ES-I3 (cell line): ENCODE results near the gene TBXA2R.

Experiments
- H3K36me3 ChIP-seq: 2 replicates; pipeline ENCODE4 v1.6.1; 2013; ENCODE audit warnings: mild to moderate bottlenecking, low read length, control low read depth, moderate library complexity; ENCODE audit not compliant: insufficient read depth
- H3K4me1 ChIP-seq: 2 replicates; pipeline ENCODE4 v1.6.1; 2013; ENCODE audit warnings: mild to moderate bottlenecking, control low read depth, low read length; ENCODE audit not compliant: insufficient read depth
- H3K9ac ChIP-seq: 2 replicates; pipeline ENCODE4 v1.6.1; 2013; ENCODE audit warnings: low read depth, mild to moderate bottlenecking, low read length, moderate library complexity
- H3K9me3 ChIP-seq: 2 replicates; pipeline ENCODE4 v1.6.1; 2013; ENCODE audit warnings: mild to moderate bottlenecking, low read length, moderate library complexity; ENCODE audit not compliant: control insufficient read depth, insufficient read depth

The TBXA2R gene

DNA sequence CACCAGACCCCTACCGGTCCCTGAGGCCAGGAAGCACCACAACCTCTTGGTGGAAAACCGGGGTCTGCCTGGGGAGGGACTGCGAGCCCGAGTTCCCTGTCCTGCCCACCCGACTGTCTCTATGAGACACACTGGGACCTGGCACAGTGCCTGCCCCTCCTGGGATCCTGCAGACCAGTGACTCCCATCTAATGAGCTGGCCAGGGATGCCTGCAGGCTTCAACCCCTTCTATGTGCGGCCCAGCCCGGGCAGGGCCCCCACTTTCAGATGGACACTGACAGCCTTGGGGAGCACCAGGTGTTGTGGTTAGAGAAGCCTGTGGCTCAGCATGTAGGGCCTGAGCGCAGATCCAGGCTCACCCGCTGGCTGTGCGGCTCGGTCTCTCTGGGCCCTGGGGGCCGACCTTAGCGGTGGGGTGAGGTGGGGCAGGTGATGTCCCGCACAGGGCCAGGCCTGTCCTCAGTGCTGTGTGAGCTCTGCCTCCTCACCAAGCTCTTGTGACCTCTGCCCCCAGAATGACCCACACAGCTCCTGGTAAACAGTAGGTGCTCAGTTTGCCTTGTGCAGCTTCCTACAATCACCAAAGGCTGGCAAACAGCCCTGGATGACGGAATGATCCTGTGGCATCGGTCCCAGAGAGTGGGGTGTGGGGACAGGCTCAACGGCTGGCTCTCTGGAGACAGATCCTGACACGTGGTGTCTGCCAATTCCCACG, 37.8 kb upstream of the TBXA2R start:
- Histone ChIP-seq H3K9me3 (no peaks in the 10 kb centered on the region), H3K4me1 (no peaks in the 10 kb centered on the region), H3K36me3 (no peaks in the 10 kb centered on the region; the same call in 1 of the 2 replicates), H3K9ac (no peak overlapping the region)

DNA sequence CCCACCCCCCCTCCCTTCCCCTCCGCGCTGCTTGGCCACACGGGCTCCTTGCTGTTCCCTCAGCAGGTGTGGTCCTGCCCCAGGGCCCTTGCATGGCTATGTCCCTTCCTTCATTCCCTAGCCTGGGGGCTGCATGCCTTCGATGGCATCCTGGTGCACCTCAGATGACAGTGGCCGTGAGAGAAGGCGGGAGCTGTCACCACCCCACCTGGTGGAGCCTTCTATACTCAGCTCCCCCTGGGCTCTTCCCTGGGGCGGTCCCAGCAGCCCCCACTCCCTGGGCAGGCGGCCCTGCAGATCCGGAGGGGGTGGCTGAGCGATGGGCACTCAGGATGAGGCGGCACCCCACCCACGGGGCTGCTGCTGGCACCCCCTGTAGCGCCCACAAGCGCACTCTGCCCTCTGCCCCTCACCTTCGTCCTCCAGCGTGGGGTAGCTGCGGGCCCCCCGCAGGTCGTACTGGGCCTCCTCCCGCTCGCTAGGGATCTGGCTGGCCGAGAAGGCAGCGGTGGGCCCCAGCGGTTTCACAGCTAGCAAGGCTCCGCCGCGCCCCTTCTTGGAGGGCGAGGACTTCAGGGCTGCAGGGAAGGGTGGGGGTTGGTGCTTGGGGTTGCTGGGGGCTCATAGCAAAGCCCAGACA, 37.1 kb upstream of the TBXA2R start:
- Histone ChIP-seq H3K36me3 (no peaks in the 10 kb centered on the region; the same call in 1 of the 2 replicates), H3K9ac (no peak overlapping the region), H3K4me1 (no peaks in the 10 kb centered on the region), H3K9me3 (no peaks in the 10 kb centered on the region)

DNA sequence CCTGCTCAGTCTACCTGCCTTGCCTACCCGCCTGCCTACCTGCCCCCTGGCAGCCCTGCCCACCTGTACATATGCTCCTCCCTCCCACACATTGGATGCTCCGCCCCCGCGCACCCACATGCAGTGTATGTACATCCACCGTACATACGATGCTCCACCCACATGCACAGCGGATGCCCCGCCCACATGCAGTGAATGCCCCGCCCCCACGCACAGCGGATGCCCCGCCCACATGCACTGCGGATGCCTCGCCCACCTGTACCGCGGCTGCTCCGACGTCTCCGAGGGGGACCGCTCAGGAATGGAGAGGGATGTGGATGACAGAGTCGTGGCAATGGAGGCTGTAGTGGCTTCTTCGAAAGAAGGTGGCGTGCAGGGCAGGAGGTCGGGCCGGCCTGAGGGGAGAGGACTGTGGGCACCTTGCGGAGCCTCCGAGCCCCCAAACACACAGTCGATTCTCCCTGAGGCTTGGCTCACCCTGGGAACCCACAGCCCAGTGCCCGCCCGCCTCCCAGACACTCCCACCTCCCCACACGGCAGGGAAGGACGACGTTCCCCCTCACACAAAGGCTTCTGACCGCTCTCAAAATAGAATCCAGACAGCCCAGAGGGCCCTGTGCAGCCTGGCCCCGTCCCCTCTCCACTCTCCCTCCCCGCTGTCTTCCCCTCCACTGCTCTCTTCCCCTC, 36.5 kb upstream of the TBXA2R start:
- no peaks in the 10 kb centered on the region; the same call in 1 of the 2 replicates for H3K36me3 ChIP-seq
- H3K4me1 ChIP-seq: no peaks in the 10 kb centered on the region
- peak overlapping the region; percentile 45; the same call in 1 of the 2 replicates for H3K9ac ChIP-seq
- no peaks in the 10 kb centered on the region for H3K9me3 ChIP-seq

DNA sequence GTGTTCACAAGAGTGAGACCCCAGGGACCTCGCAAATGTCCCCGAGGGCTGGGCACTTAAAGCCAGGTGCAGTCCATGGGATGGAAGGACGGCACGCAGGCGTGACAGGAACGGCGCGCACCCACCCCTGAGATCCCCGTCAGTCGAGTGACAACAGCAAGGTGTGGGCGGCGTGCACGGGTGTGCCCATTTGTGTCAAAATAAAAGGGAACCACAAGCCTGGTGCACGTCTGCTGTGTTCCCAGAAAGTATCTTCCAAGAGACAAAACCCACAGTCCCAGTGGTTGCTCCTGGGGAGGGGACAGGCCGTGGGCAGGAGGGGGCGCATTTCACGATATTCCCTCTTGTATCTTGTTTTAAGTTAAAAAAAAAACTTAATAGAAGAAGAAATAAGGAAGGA, 35.6 kb upstream of the TBXA2R start:
- Histone ChIP-seq H3K4me1 (no peaks in the 10 kb centered on the region), H3K9me3 (no peaks in the 10 kb centered on the region), H3K9ac (no peak overlapping the region)

DNA sequence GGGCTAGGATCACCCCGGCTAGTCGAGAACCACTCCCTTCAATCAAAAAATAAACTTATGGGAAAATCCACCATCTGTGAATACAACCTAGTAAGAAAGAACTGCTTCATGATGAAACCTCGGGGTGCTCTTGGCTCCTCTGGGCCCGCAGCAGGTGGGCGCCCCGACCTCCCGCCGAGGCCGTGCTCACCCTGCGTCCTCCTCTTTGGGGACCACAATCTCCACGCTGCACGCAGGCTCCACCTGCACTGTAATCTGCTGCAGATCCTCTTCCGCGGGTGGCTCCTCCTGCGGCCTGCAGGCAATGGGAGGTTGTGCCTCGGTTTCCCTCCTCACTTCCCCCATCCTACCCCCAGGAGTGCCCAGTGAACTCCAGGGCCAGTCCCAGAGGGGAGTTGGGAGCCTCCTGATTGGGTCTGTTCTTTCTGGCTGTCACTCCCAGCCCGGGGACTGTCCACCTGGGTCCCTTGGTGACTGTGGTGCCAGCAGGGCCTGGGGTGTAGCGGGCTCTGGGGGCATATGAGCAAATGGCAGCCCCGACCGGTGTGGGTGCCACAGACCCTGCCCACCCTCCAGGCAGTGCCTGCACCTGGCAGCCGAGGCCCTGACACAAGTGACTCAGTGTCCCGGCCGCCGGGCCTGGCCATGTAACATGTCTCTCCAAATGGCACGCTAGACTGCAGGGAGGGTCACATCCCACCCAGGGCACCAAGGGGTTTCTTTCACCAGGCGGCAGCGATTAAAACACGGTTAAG, 35.0 kb upstream of the TBXA2R start:
- Histone ChIP-seq H3K4me1 (no peaks in the 10 kb centered on the region), H3K36me3 (no peaks in the 10 kb centered on the region; the same call in 1 of the 2 replicates), H3K9ac (no peak overlapping the region), H3K9me3 (no peaks in the 10 kb centered on the region)

More for the DNA sequence above, 35.6 kb upstream of the TBXA2R start:
- H3K36me3 ChIP-seq: no peaks in the 10 kb centered on the region; the same call in 1 of the 2 replicates

DNA sequence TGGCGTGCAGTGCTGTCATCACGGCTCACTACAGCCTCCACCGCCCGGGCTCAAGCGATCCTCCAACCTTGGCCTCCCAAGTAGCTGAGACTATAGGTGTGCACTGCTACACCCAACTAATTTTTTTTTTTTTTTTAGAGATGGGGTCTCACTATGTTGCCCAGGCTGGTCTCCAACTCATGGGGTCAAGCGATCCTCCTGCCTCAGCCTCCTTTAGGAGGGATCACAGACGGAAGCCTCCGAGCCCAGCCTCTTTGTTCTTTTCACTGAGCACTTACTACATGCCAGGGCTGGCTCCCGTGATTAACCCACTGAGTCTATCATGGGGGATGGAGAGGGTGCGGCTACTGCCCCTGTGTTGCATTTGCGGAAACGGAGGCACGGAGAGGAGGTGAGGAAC, 32.8 kb upstream of the TBXA2R start:
- H3K9me3 ChIP-seq: no peaks in the 10 kb centered on the region
- H3K9ac ChIP-seq: no peak overlapping the region
- H3K4me1 ChIP-seq: no peaks in the 10 kb centered on the region
- no peaks in the 10 kb centered on the region; the same call in 1 of the 2 replicates for H3K36me3 ChIP-seq

DNA sequence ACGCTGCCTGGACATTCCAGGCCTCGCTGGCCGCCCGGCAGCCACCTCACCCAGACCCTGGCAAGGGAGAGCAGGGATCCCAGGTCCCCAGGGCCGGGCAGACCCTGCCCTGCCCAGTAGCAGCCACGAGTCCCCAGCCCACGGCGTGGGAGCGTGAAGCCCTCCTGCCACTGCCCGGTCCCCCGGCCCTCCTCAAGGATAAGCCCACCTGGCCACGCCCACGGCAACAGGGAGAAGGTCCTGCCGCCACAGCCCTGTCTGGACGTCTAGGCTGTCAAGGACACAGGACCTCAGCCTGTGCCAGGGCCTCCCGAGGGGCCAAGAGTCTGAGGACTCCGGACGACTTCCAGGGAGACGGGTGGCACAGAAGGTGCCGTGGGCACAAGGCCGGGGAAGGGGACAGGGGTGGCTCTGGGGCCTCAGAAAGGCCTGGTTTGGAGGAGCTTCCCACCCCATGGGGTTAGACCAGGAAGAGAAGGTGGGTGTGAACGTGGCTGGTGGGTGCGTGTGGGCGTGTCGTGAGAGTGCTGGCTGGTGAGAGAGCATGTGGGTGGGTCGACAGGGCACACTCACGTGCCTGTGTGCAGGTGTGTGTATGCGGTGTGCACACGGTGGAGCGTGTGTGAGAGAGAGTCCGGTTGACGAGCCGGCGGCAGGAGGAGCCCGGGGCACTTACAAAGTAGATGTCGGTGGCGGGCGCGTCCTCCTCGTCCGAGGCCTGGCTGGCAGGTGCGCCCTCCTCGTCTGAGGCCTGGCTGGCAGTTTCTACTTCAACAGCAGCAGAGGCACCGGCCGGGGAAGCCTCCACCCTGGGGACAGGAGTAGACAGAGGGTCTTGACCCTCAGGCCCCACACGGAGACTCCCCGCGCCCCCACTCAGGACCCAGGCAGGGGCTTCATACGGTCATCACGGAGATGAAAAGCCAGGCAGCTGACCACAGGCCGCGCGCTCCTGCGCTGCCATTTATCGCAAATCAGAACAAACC, 31.8 kb upstream of the TBXA2R start:
- Histone ChIP-seq H3K9me3 (no peaks in the 10 kb centered on the region), H3K4me1 (no peaks in the 10 kb centered on the region), H3K9ac (no peak overlapping the region), H3K36me3 (no peaks in the 10 kb centered on the region; the same call in 1 of the 2 replicates)

DNA sequence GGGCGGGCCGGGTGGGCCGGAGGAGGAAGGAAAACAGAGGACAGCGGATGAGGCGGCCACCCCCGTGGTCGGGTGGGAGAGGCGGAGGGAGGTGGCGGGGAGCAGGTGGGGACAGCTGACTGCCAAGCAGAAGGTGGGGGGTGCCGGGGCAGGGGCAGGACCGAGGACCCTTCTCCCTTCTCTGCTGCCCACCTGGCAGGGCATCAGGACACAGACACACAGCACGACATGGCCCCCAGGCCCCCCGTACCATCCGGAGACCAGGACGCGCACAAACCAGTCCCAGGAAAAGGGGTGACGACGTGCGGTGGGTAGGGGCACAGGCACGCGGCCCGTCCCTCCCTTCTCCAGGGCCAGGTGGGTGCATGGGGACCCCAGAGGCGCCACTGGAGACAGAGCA, 30.9 kb upstream of the TBXA2R start:
- Histone ChIP-seq H3K36me3 (no peaks in the 10 kb centered on the region; the same call in 1 of the 2 replicates), H3K4me1 (no peaks in the 10 kb centered on the region), H3K9me3 (no peaks in the 10 kb centered on the region), H3K9ac (no peak overlapping the region)

DNA sequence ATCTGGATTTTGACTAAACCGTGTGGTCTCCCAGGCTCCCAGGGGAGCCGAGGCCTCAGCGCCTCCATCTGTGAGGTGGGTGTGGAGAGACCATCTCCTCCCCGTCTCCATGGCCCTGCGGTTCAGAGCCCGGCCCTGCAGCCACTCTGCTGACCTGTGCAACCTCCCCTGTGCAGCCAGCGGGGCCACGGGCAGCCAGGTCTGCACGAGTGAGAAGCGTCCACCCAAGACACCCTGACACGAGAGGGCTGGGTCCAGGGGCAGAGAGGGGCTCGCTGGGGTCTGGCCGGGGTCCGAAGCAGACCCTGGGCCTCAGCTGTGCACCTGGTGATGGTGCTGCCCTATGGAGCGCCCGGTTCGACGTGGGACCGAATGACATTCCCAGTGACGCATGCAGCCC, 30.3 kb upstream of the TBXA2R start:
- H3K9me3 ChIP-seq: no peaks in the 10 kb centered on the region
- no peak overlapping the region for H3K9ac ChIP-seq
- no peaks in the 10 kb centered on the region for H3K4me1 ChIP-seq
- H3K36me3 ChIP-seq: peaks cover 3% of the 10 kb centered on the region; the same call in 1 of the 2 replicates

DNA sequence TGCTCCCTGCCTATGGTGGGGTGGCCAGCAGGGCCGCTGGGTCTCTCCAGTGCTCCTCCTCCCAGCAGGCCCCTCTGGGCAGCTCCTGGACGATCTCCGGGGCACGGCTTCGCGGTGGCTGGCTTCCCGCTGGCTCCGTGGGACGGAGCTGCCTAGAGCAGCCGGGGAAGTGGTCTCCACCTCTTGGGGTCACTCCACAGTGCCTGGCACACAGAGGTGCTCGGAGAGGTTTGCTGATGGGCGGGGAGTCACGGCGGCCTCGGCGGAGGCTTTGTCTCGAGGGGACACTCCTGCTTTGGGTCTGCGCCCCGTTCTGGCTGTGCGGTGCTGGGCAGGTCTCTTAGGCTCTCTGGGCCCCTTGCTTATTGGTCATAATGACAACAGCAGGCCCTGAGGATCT, 29.8 kb upstream of the TBXA2R start:
- Histone ChIP-seq H3K36me3 (peaks cover 3% of the 10 kb centered on the region; the same call in 1 of the 2 replicates), H3K9me3 (no peaks in the 10 kb centered on the region), H3K9ac (no peak overlapping the region), H3K4me1 (no peaks in the 10 kb centered on the region)

DNA sequence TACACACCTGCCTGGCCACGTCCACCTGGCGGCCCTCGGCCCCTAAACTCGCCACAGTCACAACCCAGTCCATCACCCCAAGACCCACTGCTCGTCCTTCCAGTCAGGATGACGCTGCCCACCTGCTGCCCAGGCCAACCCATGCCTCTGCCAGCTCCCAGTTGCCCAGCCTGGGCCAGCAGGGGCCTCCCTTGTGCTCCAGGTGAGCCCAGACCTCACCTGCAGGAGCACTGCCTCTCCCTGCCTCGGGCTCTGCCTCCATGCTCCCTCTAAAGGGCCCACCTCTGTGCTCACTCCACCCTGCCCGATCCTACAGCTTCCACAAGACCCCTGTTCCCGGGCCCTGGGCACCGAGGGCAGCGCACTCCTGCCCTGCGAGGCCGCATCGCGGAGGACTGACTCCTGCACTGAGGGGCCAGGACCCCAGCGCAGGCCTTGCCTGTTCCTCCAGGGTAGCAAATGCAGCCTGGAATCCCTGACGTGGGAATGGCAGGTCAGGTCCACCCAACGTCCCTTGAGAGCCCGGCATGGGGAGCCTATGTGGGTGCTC, 27.9 kb upstream of the TBXA2R start:
- H3K4me1 ChIP-seq: no peaks in the 10 kb centered on the region
- no peak overlapping the region for H3K9ac ChIP-seq
- H3K9me3 ChIP-seq: no peaks in the 10 kb centered on the region
- H3K36me3 ChIP-seq: peaks cover 3% of the 10 kb centered on the region; the same call in 1 of the 2 replicates

DNA sequence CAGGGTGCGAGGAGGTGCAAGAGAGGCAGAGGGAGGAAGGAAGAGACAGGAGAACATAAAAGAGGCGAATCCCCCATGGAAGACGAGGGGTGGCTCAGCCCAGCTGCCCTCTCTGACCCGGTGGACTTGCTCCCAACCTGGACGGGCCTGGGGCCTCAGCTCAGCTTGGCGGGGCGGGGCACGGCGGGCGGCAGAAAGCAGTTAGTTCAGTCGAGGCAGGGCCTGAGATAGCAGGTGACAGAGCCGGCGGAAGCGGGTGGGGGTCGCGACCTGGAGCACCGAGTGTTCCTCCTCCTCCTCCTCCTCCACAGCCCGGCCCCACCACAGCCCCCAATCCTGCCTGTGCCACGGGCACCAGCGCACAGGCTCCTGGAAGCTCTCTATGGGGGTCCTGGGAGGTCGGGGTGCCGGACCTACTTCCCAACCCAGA, 26.9 kb upstream of the TBXA2R start:
- Histone ChIP-seq H3K4me1 (no peaks in the 10 kb centered on the region), H3K9ac (no peak overlapping the region), H3K9me3 (no peaks in the 10 kb centered on the region), H3K36me3 (peaks cover 3% of the 10 kb centered on the region; the same call in 1 of the 2 replicates)
